Right lobe of liver (tissue), 6 donors: Measurements from ENCODE around the gene TMED7. TPM values are rescaled to one million over a fixed set of nuclear protein-coding genes. Genes with fewer than 3 reads are reported as not detected.

Experiments used
- ATAC-seq, 4 donors: fragments of 200-7000 bp; cut with Tn5 transposase; one replicate each; pipeline ENCODE4 v1.9.1; 2020; ENCODE audit warnings: mild to moderate bottlenecking in 4 of 4, moderate library complexity in 4 of 4
- DNase-seq, 3 donors: peaks; one replicate each; pipeline ENCODE4 v3.0.0-alpha.2; 2020
- H3K27ac ChIP-seq, 3 donors: fragments of 200-600 bp; one replicate each; pipeline ENCODE4 v1.8.0; 2022
- H3K27me3 ChIP-seq, 2 donors: fragments of 200-600 bp; one replicate each; pipeline ENCODE4 v1.8.0; 2022
- H3K36me3 ChIP-seq, 4 donors: fragments of 200-600 bp; sonication (generic) in 1 of 4; one replicate each; pipeline versions ENCODE4 v1.5.1 to v1.8.0; 2017 to 2022; ENCODE audit warnings: control low read depth in 1 of 4
- H3K4me1 ChIP-seq, 4 donors: fragments of 200-600 bp; sonication (generic) in 1 of 4; one replicate each; pipeline versions ENCODE4 v1.5.1 to v1.8.0; 2017 to 2022; ENCODE audit warnings: control low read depth in 1 of 4
- H3K4me3 ChIP-seq, 3 donors: fragments of 200-600 bp; one replicate each; pipeline ENCODE4 v1.8.0; 2022
- H3K9me3 ChIP-seq, 4 donors: fragments of 200-600 bp; sonication (generic) in 1 of 4; one replicate each; pipeline versions ENCODE4 v1.5.1 to v1.8.0; 2017 to 2022; ENCODE audit warnings: control low read depth in 1 of 4
- POLR2A ChIP-seq: fragments of 450-650 bp; IDR thresholded peaks from one replicate; pipeline ENCODE4 v1.6.1; 2017; ENCODE audit warnings: antibody characterized with exemption, mild to moderate bottlenecking
- WGBS: methylation state at CpG from one replicate; pipeline ENCODE4 v1.1.6; 2018; ENCODE audit warnings: low coverage, low lambda C conversion rate; ENCODE audit not compliant: insufficient coverage; ENCODE audit errors: missing lambda C conversion rate; 5-methylcytosine and 5-hydroxymethylcytosine counted together
- intact Hi-C, 2 donors: fragments of 100-400 bp; cut with DNase I; formaldehyde crosslinking; loops; one replicate each; pipeline versions ENCODE4 v1.11.2 to v1.14.1; 2022
- total RNA-seq, 6 experiments: library from RNA; depleted of rRNA in 2 of 6; stranded (reverse); fragments of >200 nt in 2 of 6; fragmentation: NEBNext Ultra II Directional in 3 of 6; extraction: Animal tissue kit (Norgen Biotek cat#: 25700) in 3 of 6; gene quantifications; one replicate each; pipeline versions ENCODE4 v1.1.0 to v1.2.4, GENCODE V29; 2016 to 2023
- TF ChIP-seq, protein P1 (sequence below), 4 donors: fragments of 200-600 bp in 3 of 4; fragments of 450-650 bp in 1 of 4; IDR thresholded peaks; one replicate each; pipeline versions ENCODE4 v1.5.1 to v1.8.0; 2016 to 2022; ENCODE audit warnings: antibody characterized with exemption in 4 of 4, mild to moderate bottlenecking in 2 of 4
- donor health status: DM: no; HTN: yes; CAD: no.
- donor health status: DM: no; HTN: no; CAD: no.
- donor health status: DM: no; HTN: no; CAD: no.
- donor health status: DM: no; HTN: yes; CAD: no.
- donor health status: DM: no; HTN: yes; CAD: no.

TMED7 gene
- total RNA-seq, 6 experiments from 2014 or later: 69.8 to 103 (median 91.7) TPM

- intact Hi-C loops: no loop called here
Measured at GRCh38 chr5:115585265-115585664, 40.6 kb downstream of the TMED7 start.

DNA sequence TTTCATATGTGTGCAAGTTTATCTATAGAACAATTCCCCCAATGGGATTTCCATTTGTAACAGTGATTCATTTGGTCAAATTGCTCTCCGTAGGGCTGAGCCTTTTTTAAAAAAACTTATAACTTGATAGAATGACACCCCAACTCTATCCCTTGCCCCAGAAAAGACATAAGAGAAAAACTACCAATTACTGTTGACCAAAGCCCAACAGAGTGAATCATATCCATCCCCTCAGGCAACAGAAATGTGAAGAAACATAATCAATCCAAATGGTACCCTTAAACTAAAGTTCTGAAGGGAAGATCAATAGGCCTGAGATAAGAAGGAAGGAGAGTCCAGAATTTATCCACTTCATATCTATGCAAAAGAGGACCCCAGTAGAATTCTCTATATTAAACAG is 41.3 kb downstream of the TMED7 start:
- Histone ChIP-seq H3K9me3 (no peaks in the 10 kb centered on the region), H3K27ac (no peak overlapping the region), H3K36me3 (peaks cover 0 to 6% (median 0%) of the 10 kb centered on the region in 4 donors), H3K27me3 (no peaks in the 10 kb centered on the region), H3K4me1 (no peaks in the 10 kb centered on the region), H3K4me3 (no peak overlapping the region)
- TF ChIP-seq, protein P1, sequence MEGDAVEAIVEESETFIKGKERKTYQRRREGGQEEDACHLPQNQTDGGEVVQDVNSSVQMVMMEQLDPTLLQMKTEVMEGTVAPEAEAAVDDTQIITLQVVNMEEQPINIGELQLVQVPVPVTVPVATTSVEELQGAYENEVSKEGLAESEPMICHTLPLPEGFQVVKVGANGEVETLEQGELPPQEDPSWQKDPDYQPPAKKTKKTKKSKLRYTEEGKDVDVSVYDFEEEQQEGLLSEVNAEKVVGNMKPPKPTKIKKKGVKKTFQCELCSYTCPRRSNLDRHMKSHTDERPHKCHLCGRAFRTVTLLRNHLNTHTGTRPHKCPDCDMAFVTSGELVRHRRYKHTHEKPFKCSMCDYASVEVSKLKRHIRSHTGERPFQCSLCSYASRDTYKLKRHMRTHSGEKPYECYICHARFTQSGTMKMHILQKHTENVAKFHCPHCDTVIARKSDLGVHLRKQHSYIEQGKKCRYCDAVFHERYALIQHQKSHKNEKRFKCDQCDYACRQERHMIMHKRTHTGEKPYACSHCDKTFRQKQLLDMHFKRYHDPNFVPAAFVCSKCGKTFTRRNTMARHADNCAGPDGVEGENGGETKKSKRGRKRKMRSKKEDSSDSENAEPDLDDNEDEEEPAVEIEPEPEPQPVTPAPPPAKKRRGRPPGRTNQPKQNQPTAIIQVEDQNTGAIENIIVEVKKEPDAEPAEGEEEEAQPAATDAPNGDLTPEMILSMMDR (IDR thresholded peaks at IDR 0.05): no peak
- TF ChIP-seq POLR2A: no peak
- WGBS: 86% methylated on average over 1 of the region's 1 CpG
- DNase-seq: no peak
- ATAC-seq: no peak
- intact Hi-C loops: no loop called here

More at GRCh38 chr5:115585265-115585664, 40.6 kb downstream of the TMED7 start:
- Histone ChIP-seq H3K9me3 (no peaks in the 10 kb centered on the region), H3K27ac (no peak overlapping the region), H3K27me3 (no peaks in the 10 kb centered on the region), H3K4me3 (no peak overlapping the region), H3K4me1 (no peaks in the 10 kb centered on the region), H3K36me3 (peaks cover 0 to 6% (median 0%) of the 10 kb centered on the region in 4 donors)
- 100% methylated on average over 1 of the region's 1 CpG for WGBS
- DNase-seq (no peak), ATAC-seq (no peak)
- TF ChIP-seq, protein P1 (IDR thresholded peaks at IDR 0.05): no peak
- TF ChIP-seq POLR2A: no peak

DNA sequence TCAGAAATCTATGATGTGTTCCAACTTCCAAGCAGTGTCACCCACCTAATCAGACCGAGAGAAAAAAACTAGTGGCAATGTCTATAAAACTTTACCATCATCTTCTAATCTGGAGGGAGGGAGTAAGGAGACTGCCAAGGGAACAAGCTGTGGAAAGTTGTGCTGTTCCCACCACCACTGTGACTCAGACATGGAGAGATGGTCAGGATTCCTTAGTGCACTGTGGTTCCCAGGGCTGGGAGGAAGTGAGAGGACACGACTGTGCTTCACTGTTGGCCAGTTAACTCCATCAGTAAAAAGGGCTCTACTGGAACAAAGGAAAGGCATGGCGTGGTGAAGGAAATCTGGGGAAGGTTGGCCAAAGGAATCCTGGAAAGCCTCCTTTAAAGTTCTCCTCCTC is 42.4 kb downstream of the TMED7 start:
- intact Hi-C loops: no loop called here
- WGBS: 85% methylated on average over 2 of the region's 3 CpGs
- H3K4me1 ChIP-seq: no peaks in the 10 kb centered on the region
- no peak overlapping the region for H3K27ac ChIP-seq
- H3K36me3 ChIP-seq: peaks cover 0 to 6% (median 0%) of the 10 kb centered on the region in 4 donors
- TF ChIP-seq POLR2A: no peak
- TF ChIP-seq, protein P1 (IDR thresholded peaks at IDR 0.05): no peak
- H3K27me3 ChIP-seq: no peaks in the 10 kb centered on the region
- no peak overlapping the region for H3K4me3 ChIP-seq
- ATAC-seq: peak in 1 of 4 donors; percentile 29
- DNase-seq: no peak
- no peaks in the 10 kb centered on the region for H3K9me3 ChIP-seq

GRCh38 chr5:115580941-115581340 is 44.9 kb downstream of the TMED7 start:
- WGBS: 82% methylated on average over 2 of the region's 2 CpGs
- Histone ChIP-seq H3K4me3 (no peak overlapping the region), H3K27ac (no peak overlapping the region), H3K9me3 (no peaks in the 10 kb centered on the region), H3K4me1 (no peaks in the 10 kb centered on the region), H3K27me3 (no peaks in the 10 kb centered on the region), H3K36me3 (peaks cover 0 to 6% (median 0%) of the 10 kb centered on the region in 4 donors)
- TF ChIP-seq POLR2A: no peak
- TF ChIP-seq, protein P1 (IDR thresholded peaks at IDR 0.05): no peak
- intact Hi-C loops: no loop called here
- no peak for DNase-seq
- no peak for ATAC-seq

- intact Hi-C loops: loop anchor here (5.0 to 10.0 kb wide), 2 partner anchors 265 to 267 kb away; no protein-coding TSS in a partner anchor
- Histone ChIP-seq H3K27me3 (no peaks in the 10 kb centered on the region), H3K36me3 (peaks cover 0 to 6% (median 0%) of the 10 kb centered on the region in 4 donors), H3K9me3 (no peaks in the 10 kb centered on the region), H3K4me1 (no peaks in the 10 kb centered on the region), H3K4me3 (no peak overlapping the region), H3K27ac (no peak overlapping the region)
- WGBS: 79% methylated on average over 6 of the region's 6 CpGs
- no peak for ATAC-seq
- TF ChIP-seq POLR2A: no peak
- TF ChIP-seq, protein P1 (IDR thresholded peaks at IDR 0.05): no peak
- DNase-seq: no peak
Measured at GRCh38 chr5:115579747-115580173, 46.1 kb downstream of the TMED7 start.
